HepG2 (cell line): ENCODE measurements around the gene MLANA.

Experiments used
- IKZF5 ChIP-seq: IDR thresholded peaks from 2 replicates; pipeline ENCODE4 v1.6.1; 2018; ENCODE audit warnings: missing genetic modification reagents, mild to moderate bottlenecking, missing compliant biosample characterization
- MTA1 ChIP-seq: sonication (generic); formaldehyde crosslinking; IDR thresholded peaks from 2 replicates; pipeline ENCODE4 v1.4.0; 2020; ENCODE audit warnings: missing genetic modification reagents, mild to moderate bottlenecking, borderline replicate concordance
- ZNF121 ChIP-seq: sonication (generic); formaldehyde crosslinking; IDR thresholded peaks from 2 replicates; pipeline ENCODE4 v1.5.0; 2020; ENCODE audit warnings: mild to moderate bottlenecking, missing genetic modification reagents
- ZNF253 ChIP-seq: sonication (generic); formaldehyde crosslinking; IDR thresholded peaks from 2 replicates; pipeline ENCODE4 v1.8.0; 2022; ENCODE audit warnings: mild to moderate bottlenecking, missing genetic modification reagents, borderline replicate concordance

DNA sequence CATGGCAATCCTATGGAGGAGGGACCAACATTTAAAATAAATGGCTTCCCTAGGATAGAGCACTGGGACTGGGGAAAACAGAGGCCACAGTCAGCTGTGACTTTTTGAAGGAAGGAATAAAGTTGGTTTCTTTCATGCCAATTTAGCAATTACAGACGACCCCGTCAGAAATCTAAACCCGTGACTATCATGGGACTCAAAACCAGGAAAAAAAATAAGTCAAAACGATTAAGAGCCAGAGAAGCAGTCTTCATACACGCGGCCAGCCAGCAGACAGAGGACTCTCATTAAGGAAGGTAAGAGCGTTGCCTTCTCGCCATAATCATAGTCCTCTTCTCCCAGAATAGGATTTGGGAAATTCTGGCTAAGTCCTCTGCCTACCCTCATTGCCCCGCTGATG, at the start of gene MLANA:
- TF ChIP-seq MTA1 (CRISPR knock-in tag) (no peak), ZNF121 (CRISPR knock-in tag) (no peak), IKZF5 (CRISPR knock-in tag) (no peak), ZNF253 (CRISPR knock-in tag) (no peak)
